HG03139 (cell line): ENCODE data around the gene LPAR1.
"Not testable (repeated sequence)": the region's sequence is repeated elsewhere in the genome, so short reads cannot be mapped to it uniquely, and the experiment has no call there.

Source experiments
- ATAC-seq: cut with Tn5 transposase; IDR thresholded peaks from one replicate; pipeline ENCODE4 v1.9.1; 2021; ENCODE audit not compliant: unreplicated experiment

Gene LPAR1

DNA sequence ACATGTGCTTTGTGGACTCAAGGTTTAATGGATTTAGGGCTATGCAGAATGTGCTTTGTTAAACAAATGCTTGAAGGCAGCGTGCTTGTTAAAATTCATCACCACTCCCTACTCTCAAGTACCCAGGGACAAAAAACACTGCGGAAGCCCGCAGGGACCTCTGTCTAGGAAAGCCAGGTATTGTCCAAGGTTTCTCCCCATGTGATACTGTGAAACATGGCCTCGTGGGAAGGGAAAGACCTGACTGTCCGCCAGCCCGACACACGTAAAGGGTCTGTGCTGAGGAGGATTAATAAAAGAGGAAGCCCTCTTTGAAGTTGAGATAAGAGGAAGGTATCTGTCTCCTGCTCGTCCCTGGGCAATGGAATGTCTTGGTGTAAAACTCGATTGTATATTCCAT lies 211.9 kb downstream of the LPAR1 start:
- not testable (repeated sequence) for ATAC-seq

DNA sequence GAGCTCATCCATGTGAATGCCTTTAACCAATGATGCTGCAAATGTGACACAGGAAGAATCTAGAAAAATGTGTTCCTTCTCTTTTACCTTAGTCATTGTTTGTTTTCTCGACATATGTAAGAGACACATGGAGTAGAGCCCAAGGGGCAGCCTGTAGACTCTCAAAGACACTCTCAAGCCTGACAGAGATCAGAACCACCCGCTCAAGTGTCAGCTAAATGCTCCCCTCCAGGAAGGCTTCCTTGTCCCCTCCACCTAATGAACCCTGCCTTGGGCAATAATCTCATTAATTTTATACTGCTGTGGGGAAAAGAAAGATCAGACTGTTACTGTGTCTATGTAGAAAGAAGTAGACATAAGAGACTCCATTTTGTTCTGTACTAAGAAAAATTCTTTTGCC lies 212.3 kb downstream of the LPAR1 start:
- no peak for ATAC-seq

DNA sequence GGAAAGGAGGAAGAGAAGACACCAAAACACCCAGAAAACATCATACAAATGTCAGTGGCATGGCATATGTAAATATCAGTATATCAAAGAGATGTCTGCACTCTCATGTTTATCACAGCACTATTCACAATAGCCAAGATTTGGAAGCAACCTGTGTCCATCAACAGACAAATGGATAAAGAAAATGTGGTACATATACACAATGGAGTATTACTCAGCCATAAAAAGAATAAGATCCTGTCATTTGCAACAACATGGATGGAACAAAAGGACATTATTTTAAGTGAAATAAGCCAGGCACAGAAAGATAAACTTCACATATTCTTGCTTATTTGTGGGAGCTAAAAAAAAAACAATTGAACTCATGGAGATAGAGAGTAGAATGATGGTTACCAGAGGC lies 213.1 kb downstream of the LPAR1 start:
- ATAC-seq, result not testable (repeated sequence)
